ENCODE measurements around the gene SPTLC3. TPM values are rescaled to one million over a fixed set of nuclear protein-coding genes. Genes with fewer than 3 reads are reported as not detected.

The SPTLC3 gene
- total RNA-seq, 2 experiments from 2014 or later = 1.1 to 1.2 TPM

DNA sequence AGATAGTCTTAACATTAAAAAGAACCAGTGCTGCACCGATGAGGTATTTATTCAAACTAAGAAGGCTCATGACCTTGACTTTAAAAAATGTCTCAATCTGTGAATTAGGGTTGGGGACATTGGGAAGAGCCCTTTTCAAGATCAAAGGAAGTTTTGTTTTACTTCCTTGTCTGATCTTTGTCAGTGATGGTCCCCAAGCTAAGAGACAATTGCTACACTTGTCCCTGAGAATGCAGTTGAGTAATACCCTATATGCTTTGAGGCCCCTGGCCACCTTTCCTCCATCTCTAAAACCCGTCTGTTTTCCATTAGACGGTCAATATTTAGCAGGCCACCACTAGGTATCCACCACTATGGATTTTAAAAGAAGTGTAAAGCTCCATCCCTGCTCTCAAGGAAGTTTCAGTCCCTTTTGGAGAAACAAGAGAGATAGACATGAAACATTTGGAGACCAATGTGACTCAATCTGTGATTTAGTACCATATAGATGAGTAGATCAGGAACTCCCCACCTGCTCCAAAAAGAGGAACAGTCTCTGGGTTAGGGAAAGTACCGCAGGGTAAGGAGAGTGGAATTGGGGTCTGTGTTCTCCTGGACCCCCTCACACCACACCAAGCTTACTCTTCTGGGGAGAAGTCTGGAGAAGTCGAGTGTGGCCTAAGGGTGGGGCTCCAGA lies 113.2 kb downstream of the SPTLC3 start:
- H3K27ac Mint-ChIP-seq = no peak overlapping the region

DNA sequence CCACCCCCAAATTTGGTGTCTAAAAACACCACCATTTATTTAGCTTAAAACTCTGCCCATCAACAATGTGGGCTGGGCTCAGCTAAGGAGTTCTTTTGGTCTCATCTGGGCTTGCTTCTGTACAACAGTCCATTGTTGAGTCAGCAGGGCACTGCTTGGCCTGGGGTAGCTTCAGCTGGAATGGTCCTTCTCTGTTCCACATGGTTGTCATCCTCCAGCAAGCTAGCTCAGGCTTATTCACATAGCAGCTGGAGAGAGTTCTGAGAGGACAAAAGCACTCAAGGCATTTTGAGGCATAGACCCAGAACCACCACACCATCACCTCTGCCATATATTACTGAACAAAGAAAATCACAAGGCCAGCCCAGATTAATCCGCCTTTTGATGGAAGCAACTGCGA lies 116.7 kb downstream of the SPTLC3 start:
- no peaks in the 10 kb centered on the region for H3K4me1 Mint-ChIP-seq
- H3K27ac Mint-ChIP-seq = no peak overlapping the region
- H3K9me3 Mint-ChIP-seq = no peaks in the 10 kb centered on the region
- H3K4me3 Mint-ChIP-seq = no peak overlapping the region
- CTCF ChIA-PET = no interaction called here
- no peaks in the 10 kb centered on the region for H3K27me3 Mint-ChIP-seq
- H3K36me3 Mint-ChIP-seq (ENCODE audit: low read depth) = no peaks in the 10 kb centered on the region
- POLR2A ChIA-PET = no interaction called here
- DNase-seq = no peak

More for the DNA sequence above, 113.2 kb downstream of the SPTLC3 start:
- Mint-ChIP-seq H3K36me3 (ENCODE audit: low read depth) (no peaks in the 10 kb centered on the region), H3K9me3 (no peaks in the 10 kb centered on the region), H3K4me1 (no peaks in the 10 kb centered on the region), H3K4me3 (no peak overlapping the region), H3K27me3 (no peaks in the 10 kb centered on the region)
- POLR2A ChIA-PET = no interaction called here
- DNase-seq = no peak
- CTCF ChIA-PET = interaction anchor here (0.6 kb wide), 1 partner anchor 122 kb away, joined by 6 read pairs; no protein-coding TSS in a partner anchor

DNA sequence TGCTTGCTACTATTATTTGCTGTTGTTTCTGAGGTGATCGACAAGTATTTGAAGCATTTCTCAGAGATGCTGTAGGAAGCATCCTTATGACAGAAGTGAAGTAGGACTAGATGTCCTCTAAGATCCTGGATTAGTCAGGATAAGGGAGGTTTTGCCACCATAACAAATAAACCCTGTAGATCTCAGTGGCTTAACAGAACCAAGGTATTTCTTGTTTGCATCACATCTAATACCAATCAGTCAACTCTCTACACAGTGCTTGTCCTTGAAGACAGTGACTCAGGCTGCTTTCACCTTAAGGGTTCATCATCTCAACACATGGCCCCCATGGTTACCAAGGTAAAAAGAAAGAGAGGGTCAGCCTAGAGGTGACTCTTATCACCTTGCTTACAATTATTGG lies 119.4 kb downstream of the SPTLC3 start:
- no peaks in the 10 kb centered on the region for H3K36me3 Mint-ChIP-seq (ENCODE audit: low read depth)
- no peaks in the 10 kb centered on the region for H3K27me3 Mint-ChIP-seq
- no peak for DNase-seq
- H3K27ac Mint-ChIP-seq = no peak overlapping the region
- no peaks in the 10 kb centered on the region for H3K9me3 Mint-ChIP-seq
- ChIA-PET POLR2A (no interaction called here), CTCF (no interaction called here)
- no peaks in the 10 kb centered on the region for H3K4me1 Mint-ChIP-seq
- H3K4me3 Mint-ChIP-seq = no peak overlapping the region

DNA sequence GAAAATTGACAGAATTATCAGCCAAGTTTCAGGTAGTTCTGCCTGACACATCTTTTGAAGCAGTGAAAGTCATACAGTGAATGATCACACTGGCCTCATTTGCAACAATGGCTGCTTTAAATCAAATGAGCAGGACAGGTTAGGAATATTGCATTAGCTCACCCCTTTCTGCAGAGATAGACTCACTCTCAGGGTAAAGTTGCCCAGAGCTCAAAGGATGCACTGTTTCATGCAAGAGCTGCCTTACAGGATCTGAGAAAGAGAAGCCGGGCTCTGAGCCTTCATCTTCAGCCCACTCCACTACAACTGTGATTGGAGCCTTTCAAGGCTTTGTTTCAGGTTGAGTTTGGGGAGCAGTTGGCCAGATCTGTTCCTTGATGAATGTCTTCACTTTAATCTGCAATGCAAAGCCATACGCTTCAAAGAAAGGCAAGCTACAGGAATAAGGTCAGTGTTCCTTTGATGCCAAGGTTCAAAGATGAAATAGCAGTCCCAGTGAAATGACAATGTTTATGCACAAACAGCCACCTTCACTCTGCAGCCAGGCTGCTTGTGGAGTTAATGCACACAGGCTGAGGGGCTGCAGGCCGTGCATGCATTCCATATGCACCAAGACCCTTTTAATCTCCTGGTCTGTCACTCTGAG lies 121.4 kb downstream of the SPTLC3 start:
- H3K27me3 Mint-ChIP-seq = no peaks in the 10 kb centered on the region
- H3K4me3 Mint-ChIP-seq = no peak overlapping the region
- no peaks in the 10 kb centered on the region for H3K36me3 Mint-ChIP-seq (ENCODE audit: low read depth)
- no peak overlapping the region for H3K27ac Mint-ChIP-seq
- H3K4me1 Mint-ChIP-seq = no peaks in the 10 kb centered on the region
- POLR2A ChIA-PET = no interaction called here
- no peaks in the 10 kb centered on the region for H3K9me3 Mint-ChIP-seq
- CTCF ChIA-PET = interaction anchor here (0.7 kb wide), 1 partner anchor 622 kb away, joined by 3 read pairs; no protein-coding TSS in a partner anchor
- DNase-seq = no peak

DNA sequence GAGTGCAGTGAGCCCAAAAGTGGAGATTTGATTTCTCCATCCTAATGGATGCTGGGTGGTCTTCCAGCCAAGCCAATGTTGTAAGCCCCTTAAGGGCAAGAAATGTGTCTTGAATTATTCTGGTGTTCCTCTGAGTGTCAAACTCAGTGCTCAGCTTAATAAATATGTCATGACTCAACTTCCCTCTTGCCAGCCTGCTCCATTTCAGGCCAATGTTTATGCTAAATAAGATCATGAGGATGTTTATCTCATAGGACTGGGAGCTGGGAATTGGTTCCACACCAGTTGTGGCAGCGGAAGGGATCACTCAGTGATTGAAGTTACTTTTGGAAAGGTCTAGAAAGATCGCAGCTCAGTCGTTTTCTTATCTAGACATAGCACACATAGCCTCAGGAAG lies 121.9 kb downstream of the SPTLC3 start:
- ChIA-PET CTCF (interaction anchor here (0.7 kb wide), 1 partner anchor 622 kb away, joined by 3 read pairs; no protein-coding TSS in a partner anchor), POLR2A (no interaction called here)
- no peaks in the 10 kb centered on the region for H3K4me1 Mint-ChIP-seq
- H3K27me3 Mint-ChIP-seq = no peaks in the 10 kb centered on the region
- H3K4me3 Mint-ChIP-seq = no peak overlapping the region
- H3K9me3 Mint-ChIP-seq = no peaks in the 10 kb centered on the region
- no peak for DNase-seq
- no peaks in the 10 kb centered on the region for H3K36me3 Mint-ChIP-seq (ENCODE audit: low read depth)
- H3K27ac Mint-ChIP-seq = no peak overlapping the region

DNA sequence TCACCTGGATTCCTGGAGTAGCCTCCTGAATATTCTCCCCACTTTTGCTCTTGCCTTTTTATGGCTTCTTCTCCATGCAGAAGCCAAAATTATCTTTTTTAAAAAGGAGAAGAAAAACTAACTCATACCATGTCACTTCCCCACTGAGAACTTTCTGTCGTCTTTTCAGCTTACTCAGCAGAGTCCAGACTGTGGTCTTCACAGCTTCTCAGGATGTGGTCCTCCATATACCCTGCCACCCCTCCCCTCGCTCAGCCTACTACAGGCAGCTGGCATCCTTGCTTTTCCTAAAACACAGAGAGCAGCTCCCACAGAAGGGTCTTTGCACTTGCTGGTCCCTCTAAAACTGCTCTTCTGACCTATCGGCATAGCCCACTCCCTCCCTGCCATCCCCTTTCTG lies 122.9 kb downstream of the SPTLC3 start:
- CTCF ChIA-PET = interaction anchor here (0.7 kb wide), 1 partner anchor 959 kb away, joined by 3 read pairs; no protein-coding TSS in a partner anchor
- H3K4me3 Mint-ChIP-seq = no peak overlapping the region

DNA sequence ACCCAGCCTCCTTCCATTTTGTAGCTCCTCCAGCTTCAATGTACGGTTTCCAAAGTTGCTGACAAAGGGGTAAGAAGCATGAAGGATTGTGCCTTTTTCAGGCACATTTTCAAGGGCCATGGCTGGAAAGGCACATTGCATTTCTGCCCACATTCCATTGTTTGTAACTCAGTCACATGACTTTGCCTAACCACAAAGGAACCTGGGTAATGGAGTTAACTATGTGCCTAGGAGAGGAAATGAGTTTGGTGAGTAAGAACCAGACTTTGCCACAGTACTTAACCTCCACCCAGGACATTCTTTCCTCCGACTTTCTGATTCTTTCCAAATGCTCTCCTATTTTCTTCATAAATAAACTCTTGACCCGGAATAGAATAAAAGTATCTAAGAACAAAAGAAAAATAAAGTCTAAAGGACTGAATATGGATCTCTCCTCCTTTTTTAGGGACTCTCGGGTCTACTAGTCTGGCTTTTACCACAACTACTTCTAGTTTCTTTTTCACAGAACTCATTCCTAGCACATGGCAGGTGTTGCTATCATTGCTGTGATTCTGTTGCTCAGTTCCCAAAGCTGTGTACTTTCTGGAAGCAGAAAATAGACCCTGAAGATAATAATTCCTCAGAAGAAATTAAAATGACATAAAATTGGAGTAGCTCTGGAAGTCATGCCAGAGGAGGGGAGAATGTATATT lies 130.8 kb downstream of the SPTLC3 start:
- POLR2A ChIA-PET = no interaction called here
- CTCF ChIA-PET = no interaction called here
- no peaks in the 10 kb centered on the region for H3K36me3 Mint-ChIP-seq (ENCODE audit: low read depth)
- H3K4me1 Mint-ChIP-seq = peaks cover 12% of the 10 kb centered on the region
- H3K27ac Mint-ChIP-seq = no peak overlapping the region
- H3K9me3 Mint-ChIP-seq = no peaks in the 10 kb centered on the region
- H3K27me3 Mint-ChIP-seq = peaks cover 3% of the 10 kb centered on the region
- no peak overlapping the region for H3K4me3 Mint-ChIP-seq
- no peak for DNase-seq

More for the DNA sequence above, 122.9 kb downstream of the SPTLC3 start:
- POLR2A ChIA-PET = no interaction called here
- H3K9me3 Mint-ChIP-seq = no peaks in the 10 kb centered on the region
- no peaks in the 10 kb centered on the region for H3K36me3 Mint-ChIP-seq (ENCODE audit: low read depth)
- H3K4me1 Mint-ChIP-seq = no peaks in the 10 kb centered on the region
- no peak for DNase-seq
- H3K27me3 Mint-ChIP-seq = no peaks in the 10 kb centered on the region
- no peak overlapping the region for H3K27ac Mint-ChIP-seq

DNA sequence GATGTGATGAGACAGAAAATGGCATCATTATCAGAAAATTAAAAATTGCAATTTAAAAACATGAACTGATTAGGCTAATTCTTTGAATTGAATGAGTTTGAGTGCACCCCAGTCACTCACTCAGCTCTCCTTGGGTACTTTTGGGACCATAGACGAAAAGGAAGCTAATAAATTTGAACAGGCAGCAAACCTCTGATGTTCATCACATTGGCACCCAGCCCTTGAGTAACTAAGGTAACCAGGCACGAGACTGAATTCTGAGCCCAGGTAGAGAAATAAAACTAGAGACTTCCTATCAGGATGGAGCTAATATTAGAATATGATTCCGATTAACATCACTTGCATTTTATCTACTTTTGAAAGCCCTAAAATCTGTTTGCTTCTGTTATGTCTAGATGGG lies 131.4 kb downstream of the SPTLC3 start:
- Mint-ChIP-seq H3K27me3 (peaks cover 3% of the 10 kb centered on the region), H3K36me3 (ENCODE audit: low read depth) (no peaks in the 10 kb centered on the region), H3K9me3 (no peaks in the 10 kb centered on the region), H3K27ac (no peak overlapping the region), H3K4me1 (peaks cover 12% of the 10 kb centered on the region), H3K4me3 (no peak overlapping the region)
- POLR2A ChIA-PET = no interaction called here
- no peak for DNase-seq
- CTCF ChIA-PET = no interaction called here

DNA sequence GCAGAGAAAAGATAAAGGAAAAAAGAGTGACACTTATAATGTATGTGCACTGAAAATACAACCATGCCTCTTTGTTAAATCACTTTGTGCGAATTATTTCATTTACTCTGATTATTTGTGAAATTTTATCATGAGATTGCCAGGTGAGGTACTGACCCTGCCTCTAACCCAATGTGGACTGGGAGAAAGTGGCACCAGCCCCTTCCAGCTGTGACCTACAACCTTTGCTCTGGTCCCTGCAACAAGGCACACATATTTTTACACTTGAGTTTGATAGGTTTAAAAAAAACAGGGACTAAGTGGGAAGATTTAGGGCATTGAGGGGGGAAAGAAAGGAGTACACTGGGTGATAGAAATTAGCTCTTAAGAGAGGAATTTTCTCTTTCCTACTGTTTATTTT lies 132.0 kb downstream of the SPTLC3 start:
- Mint-ChIP-seq H3K27ac (no peak overlapping the region), H3K27me3 (peaks cover 3% of the 10 kb centered on the region), H3K36me3 (ENCODE audit: low read depth) (no peaks in the 10 kb centered on the region), H3K4me1 (peaks cover 12% of the 10 kb centered on the region), H3K4me3 (no peak overlapping the region), H3K9me3 (no peaks in the 10 kb centered on the region)
- ChIA-PET CTCF (interaction anchor here (1.1 kb wide), 1 partner anchor 28 kb away, joined by 4 read pairs; no protein-coding TSS in a partner anchor), POLR2A (no interaction called here)
- no peak for DNase-seq

DNA sequence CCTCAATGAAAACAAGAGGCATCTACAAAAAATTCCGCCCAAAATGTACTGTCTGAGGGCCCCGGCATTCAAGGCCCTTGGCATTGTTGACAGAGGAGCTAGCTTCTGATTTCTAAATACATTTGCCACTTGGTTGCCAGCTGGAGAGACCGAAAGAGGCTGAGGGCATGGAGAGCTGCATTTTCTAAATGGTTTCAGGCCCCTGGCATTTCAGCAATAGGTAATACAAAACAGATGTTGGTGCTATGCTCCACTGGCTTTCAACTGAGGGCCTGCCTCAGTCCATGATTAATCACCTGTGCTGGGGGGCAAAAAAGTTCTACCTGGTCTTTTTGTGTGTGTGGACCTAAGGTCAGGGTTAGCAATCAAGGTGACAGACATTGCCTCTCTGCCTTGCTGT lies 132.8 kb downstream of the SPTLC3 start:
- CTCF ChIA-PET = interaction anchor here (1.1 kb wide), 1 partner anchor 27 kb away, joined by 4 read pairs; no protein-coding TSS in a partner anchor
- POLR2A ChIA-PET = no interaction called here

DNA sequence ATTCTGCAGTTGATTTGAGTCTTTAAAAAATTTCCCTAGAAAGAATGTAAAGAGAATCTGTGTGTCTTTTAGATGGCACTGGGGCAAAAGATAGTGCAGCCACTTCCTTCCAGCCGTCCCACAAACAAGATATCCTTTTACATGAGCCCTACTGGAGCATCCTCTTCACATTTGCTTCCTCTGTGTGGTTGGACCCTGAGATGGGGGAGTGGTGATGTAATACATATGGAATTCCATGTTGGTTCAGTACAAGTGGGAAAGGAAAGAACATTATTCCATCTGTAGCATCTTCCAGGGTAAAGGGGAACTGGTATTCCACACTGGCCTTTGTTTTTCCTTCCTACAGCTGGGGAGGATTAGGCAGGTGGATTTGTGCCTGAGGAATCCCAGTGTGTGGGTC lies 133.4 kb downstream of the SPTLC3 start:
- Mint-ChIP-seq H3K4me1 (peaks cover 12% of the 10 kb centered on the region), H3K36me3 (ENCODE audit: low read depth) (no peaks in the 10 kb centered on the region), H3K4me3 (no peak overlapping the region), H3K27me3 (peaks cover under 1% of the 10 kb centered on the region), H3K9me3 (no peaks in the 10 kb centered on the region), H3K27ac (no peak overlapping the region)
- ChIA-PET POLR2A (no interaction called here), CTCF (interaction anchor here (1.1 kb wide), 1 partner anchor 26 kb away, joined by 4 read pairs; no protein-coding TSS in a partner anchor)
- no peak for DNase-seq

More for the DNA sequence above, 132.8 kb downstream of the SPTLC3 start:
- Mint-ChIP-seq H3K4me3 (no peak overlapping the region), H3K4me1 (peaks cover 12% of the 10 kb centered on the region), H3K36me3 (ENCODE audit: low read depth) (no peaks in the 10 kb centered on the region), H3K27ac (no peak overlapping the region), H3K9me3 (no peaks in the 10 kb centered on the region), H3K27me3 (peaks cover 3% of the 10 kb centered on the region)
- DNase-seq = no peak

DNA sequence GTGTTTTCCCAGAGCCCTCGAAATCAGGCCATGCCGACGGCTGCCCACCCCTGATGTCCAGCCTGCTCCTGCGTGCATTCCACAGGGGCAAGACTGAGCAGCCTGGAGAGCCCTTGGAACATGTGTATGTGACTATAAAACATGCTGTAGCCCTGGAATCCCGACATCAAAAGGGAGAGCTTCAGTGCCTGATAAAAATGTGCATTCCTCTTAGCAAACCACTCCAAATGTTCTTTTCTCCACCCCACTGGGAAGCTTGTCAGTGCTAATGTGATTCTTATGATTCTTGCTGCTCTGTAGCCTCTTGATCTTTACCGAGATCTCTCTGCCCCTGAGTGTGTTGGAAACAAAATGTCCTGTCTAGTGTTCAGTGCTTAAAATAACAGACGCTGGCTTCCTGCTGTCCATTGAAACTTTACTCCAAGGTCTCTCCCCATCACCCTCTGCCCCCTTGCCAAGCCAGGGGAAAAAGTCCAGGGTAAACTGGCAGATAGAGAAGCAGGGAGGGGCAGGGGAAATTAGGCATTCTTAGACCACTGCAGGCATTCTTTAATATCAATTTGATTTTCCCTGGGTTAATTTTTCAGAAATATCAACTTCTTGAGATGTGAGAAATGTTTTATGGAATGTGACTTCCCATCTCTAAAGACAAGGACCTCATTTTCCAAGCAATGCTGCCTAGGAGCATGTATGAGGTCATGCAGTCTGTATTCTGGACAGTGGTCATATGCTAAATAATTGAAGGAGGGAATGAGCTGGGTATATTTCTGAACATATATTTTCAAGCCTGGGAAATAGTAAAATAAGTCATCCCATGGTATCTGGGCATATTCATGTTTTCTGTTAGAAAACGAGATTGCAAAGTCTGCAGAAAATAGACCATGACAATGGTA lies 138.5 kb downstream of the SPTLC3 start:
- H3K27ac Mint-ChIP-seq = no peak overlapping the region
- POLR2A ChIA-PET = no interaction called here

More for the DNA sequence above, 138.5 kb downstream of the SPTLC3 start:
- Mint-ChIP-seq H3K4me1 (peaks cover under 1% of the 10 kb centered on the region), H3K36me3 (ENCODE audit: low read depth) (no peaks in the 10 kb centered on the region), H3K27me3 (peaks cover 6% of the 10 kb centered on the region), H3K4me3 (no peak overlapping the region), H3K9me3 (no peaks in the 10 kb centered on the region)
- CTCF ChIA-PET = no interaction called here
- no peak for DNase-seq

All from activated CD4-positive, alpha-beta T cell treated with anti-CD3 and anti-CD28 coated beads, Interleukin-2, amount 10 ng/mL, durations not matched to agents 7 days and 5 days (primary cell).